OCI-LY1 (cell line): Measurements from ENCODE around the gene RAPGEF5.

ENCODE experiments used
- EZH2 ChIP-seq: fragments of 200-600 bp; sonication (generic), shearing (Covaris generic); IDR thresholded peaks from 2 replicates; pipeline ENCODE4 v1.8.0; 2017; ENCODE audit warnings: borderline replicate concordance, mixed run types, mild to moderate bottlenecking, antibody characterized with exemption, low read length, moderate library complexity, mixed read lengths
- TF ChIP-seq, protein P1 (sequence below): fragments of 200-600 bp; sonication (generic), shearing (Covaris generic); IDR thresholded peaks from 2 replicates; pipeline ENCODE4 v1.5.1; 2017; ENCODE audit warnings: mild to moderate bottlenecking, antibody characterized with exemption, low read length, moderate library complexity, mixed read lengths

DNA sequence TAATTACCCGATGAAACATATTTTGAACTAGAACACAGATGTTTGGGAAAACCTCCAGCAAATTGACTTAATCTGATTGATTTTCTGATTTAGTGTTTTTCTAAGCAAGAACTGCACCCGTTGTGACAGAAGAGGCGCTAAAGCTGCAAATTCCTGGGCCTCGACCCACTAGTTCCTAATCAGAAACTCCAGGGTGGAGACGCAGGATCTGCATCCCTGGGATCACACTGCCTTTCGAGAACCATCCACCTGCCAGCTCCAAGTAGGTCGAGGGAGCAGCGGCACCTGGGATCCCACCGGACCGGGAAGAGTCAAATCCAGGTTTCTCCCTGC lies 274.4 kb downstream of the RAPGEF5 start:
- TF ChIP-seq, protein P1, sequence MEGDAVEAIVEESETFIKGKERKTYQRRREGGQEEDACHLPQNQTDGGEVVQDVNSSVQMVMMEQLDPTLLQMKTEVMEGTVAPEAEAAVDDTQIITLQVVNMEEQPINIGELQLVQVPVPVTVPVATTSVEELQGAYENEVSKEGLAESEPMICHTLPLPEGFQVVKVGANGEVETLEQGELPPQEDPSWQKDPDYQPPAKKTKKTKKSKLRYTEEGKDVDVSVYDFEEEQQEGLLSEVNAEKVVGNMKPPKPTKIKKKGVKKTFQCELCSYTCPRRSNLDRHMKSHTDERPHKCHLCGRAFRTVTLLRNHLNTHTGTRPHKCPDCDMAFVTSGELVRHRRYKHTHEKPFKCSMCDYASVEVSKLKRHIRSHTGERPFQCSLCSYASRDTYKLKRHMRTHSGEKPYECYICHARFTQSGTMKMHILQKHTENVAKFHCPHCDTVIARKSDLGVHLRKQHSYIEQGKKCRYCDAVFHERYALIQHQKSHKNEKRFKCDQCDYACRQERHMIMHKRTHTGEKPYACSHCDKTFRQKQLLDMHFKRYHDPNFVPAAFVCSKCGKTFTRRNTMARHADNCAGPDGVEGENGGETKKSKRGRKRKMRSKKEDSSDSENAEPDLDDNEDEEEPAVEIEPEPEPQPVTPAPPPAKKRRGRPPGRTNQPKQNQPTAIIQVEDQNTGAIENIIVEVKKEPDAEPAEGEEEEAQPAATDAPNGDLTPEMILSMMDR, result no peak
- no peak for TF ChIP-seq EZH2
